A673 (cell line): ENCODE results near the gene VPS13D.

ENCODE experiments used
- EZH2 ChIP-seq: fragments of 200-600 bp; sonication (generic); IDR thresholded peaks from 2 replicates; pipeline ENCODE4 v1.6.1; 2017; ENCODE audit warnings: borderline replicate concordance, low read depth, mild to moderate bottlenecking, mixed read lengths, antibody characterized with exemption, low read length; ENCODE audit not compliant: poor library complexity, severe bottlenecking
- TF ChIP-seq, protein P1 (sequence below): fragments of 300-800, 200-600 bp; sonication (generic); conservative IDR thresholded peaks from 2 replicates; pipeline ENCODE4 v1.5.1; 2017; ENCODE audit warnings: low read depth, mild to moderate bottlenecking, antibody characterized with exemption, low read length, moderate library complexity, mixed read lengths

DNA sequence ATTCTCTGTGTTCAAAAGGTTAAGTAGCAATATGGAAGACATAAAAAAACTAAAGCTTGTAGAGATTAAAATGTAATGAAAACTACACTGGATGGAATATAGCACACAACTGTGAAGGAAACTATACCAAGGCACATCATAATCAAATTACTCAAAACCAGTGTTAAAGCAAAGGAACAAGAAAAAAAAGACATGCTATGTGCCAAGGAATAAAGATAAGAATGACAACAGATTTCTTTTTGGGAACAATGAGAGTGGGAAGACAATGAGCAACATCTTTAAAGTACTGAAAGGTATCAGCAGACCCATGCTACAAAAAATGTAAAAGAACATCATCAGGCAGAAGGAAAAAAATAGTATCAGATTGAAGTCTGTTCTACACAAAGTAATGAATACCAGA, 157.8 kb downstream of the VPS13D start:
- TF ChIP-seq EZH2: no peak
- TF ChIP-seq, protein P1, sequence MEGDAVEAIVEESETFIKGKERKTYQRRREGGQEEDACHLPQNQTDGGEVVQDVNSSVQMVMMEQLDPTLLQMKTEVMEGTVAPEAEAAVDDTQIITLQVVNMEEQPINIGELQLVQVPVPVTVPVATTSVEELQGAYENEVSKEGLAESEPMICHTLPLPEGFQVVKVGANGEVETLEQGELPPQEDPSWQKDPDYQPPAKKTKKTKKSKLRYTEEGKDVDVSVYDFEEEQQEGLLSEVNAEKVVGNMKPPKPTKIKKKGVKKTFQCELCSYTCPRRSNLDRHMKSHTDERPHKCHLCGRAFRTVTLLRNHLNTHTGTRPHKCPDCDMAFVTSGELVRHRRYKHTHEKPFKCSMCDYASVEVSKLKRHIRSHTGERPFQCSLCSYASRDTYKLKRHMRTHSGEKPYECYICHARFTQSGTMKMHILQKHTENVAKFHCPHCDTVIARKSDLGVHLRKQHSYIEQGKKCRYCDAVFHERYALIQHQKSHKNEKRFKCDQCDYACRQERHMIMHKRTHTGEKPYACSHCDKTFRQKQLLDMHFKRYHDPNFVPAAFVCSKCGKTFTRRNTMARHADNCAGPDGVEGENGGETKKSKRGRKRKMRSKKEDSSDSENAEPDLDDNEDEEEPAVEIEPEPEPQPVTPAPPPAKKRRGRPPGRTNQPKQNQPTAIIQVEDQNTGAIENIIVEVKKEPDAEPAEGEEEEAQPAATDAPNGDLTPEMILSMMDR: no peak
